Measurements from ENCODE around the gene ACTR10. TPM values are rescaled to one million over a fixed set of nuclear protein-coding genes. Genes with fewer than 3 reads are reported as not detected.
A peak's percentile ranks its signal among the peaks of the same experiment; 100 is the strongest.

ACTR10 gene
- total RNA-seq, 1 experiment from 2014 or later: 42.3 TPM

- intact Hi-C loops (cut with micrococcal nuclease; ENCODE audit: unreplicated experiment): no loop called here
- no peaks in the 10 kb centered on the region for H3K9me3 Mint-ChIP-seq (ENCODE audit: low read depth, unreplicated experiment)
- no TSS peak for BruUV-seq (replicated peaks)
- no peak overlapping the region for H3K27ac Mint-ChIP-seq (ENCODE audit: unreplicated experiment)
- no peak for DNase-seq
- no peaks in the 10 kb centered on the region for H3K27me3 Mint-ChIP-seq (ENCODE audit: unreplicated experiment)
- no peak overlapping the region for H3K4me3 Mint-ChIP-seq (ENCODE audit: low read depth, unreplicated experiment)
- CTCF ChIA-PET: no interaction called here
- TF ChIP-seq CTCF (IDR thresholded peaks at IDR 0.05; ENCODE audit: unreplicated experiment): no peak
- peaks cover 6% of the 10 kb centered on the region for H3K4me1 Mint-ChIP-seq (ENCODE audit: low read depth, unreplicated experiment)
- H3K36me3 Mint-ChIP-seq (ENCODE audit: insufficient read depth, unreplicated experiment): peaks cover 64% of the 10 kb centered on the region
These were observed 70.7 kb downstream of the ACTR10 start for GRCh38 chr14:58270628-58271027.

DNA sequence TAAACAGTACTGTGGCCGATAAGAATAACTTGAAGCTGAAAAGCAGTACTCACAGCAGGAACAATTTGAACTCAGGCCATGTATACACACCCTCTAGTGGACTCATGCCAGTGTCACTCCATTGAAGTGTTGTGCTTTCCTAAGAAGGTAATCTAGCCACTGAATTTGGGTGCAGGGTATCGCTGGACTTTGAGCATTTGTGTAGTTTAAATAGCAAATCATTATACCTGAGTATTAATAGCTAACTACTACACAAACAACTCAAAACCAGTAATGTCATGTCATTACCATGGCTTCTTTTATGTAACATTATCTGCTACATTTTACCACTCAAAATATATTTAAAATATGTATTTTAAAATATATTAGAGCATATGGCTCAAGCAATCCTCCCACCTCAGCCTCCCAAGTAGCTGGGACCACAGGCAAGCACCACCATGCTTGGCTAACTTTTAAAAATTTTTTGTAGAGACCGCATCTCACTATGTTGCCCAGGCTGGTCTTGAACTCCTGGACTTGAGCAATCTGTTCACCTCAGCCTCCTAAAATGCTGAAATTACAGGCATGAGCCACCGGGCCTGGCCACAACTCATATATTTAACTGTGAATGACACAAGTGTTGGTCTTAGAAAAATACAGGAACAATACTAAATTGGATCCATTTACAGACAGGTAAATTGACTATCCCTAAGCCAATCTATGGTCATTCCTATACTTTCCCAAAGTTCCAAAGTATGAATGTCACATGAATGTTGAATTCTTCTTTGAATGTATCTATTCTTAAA, 72.8 kb downstream of the ACTR10 start:
- peak; percentile 48 for DNase-seq
- Mint-ChIP-seq H3K27ac (ENCODE audit: unreplicated experiment) (no peak overlapping the region), H3K4me1 (ENCODE audit: low read depth, unreplicated experiment) (peaks cover 12% of the 10 kb centered on the region), H3K4me3 (ENCODE audit: low read depth, unreplicated experiment) (no peak overlapping the region), H3K36me3 (ENCODE audit: insufficient read depth, unreplicated experiment) (peaks cover 66% of the 10 kb centered on the region), H3K27me3 (ENCODE audit: unreplicated experiment) (no peaks in the 10 kb centered on the region), H3K9me3 (ENCODE audit: low read depth, unreplicated experiment) (no peaks in the 10 kb centered on the region)
- CTCF ChIA-PET: interaction anchor here (0.7 to 0.9 kb wide), 4 partner anchors 15 to 26 kb away, joined by 3 to 4 read pairs (median 3); partner anchors contain the start of gene ARID4A
- no TSS peak for BruUV-seq (replicated peaks)
- intact Hi-C loops (cut with micrococcal nuclease; ENCODE audit: unreplicated experiment): no loop called here
- no peak for TF ChIP-seq CTCF (IDR thresholded peaks at IDR 0.05; ENCODE audit: unreplicated experiment)

DNA sequence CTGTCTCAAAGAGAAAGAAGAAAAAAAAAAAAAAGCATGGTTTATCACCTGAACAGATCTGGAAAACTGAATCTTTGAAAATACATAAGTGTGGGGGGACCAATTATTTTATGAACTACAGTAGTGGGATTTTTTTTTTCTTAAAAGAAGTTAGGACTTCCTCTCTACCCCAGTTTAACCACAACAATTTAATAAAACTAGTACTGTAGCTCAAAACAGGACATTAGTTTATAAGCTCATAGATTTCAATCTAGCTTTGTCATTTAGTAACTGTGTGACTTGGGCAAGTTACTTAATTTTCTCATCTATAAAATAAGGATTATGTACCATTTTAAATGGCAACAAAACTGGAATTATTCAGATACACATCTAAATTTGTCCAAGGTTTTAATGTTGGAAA, 74.9 kb downstream of the ACTR10 start:
- Mint-ChIP-seq H3K4me3 (ENCODE audit: low read depth, unreplicated experiment) (no peak overlapping the region), H3K4me1 (ENCODE audit: low read depth, unreplicated experiment) (peaks cover 20% of the 10 kb centered on the region), H3K36me3 (ENCODE audit: insufficient read depth, unreplicated experiment) (peaks cover 75% of the 10 kb centered on the region), H3K27me3 (ENCODE audit: unreplicated experiment) (no peaks in the 10 kb centered on the region), H3K27ac (ENCODE audit: unreplicated experiment) (peak overlapping the region; percentile 67), H3K9me3 (ENCODE audit: low read depth, unreplicated experiment) (no peaks in the 10 kb centered on the region)
- no TSS peak for BruUV-seq (replicated peaks)
- TF ChIP-seq CTCF (IDR thresholded peaks at IDR 0.05; ENCODE audit: unreplicated experiment): no peak
- DNase-seq: no peak
- CTCF ChIA-PET: no interaction called here
- intact Hi-C loops (cut with micrococcal nuclease; ENCODE audit: unreplicated experiment): no loop called here

DNA sequence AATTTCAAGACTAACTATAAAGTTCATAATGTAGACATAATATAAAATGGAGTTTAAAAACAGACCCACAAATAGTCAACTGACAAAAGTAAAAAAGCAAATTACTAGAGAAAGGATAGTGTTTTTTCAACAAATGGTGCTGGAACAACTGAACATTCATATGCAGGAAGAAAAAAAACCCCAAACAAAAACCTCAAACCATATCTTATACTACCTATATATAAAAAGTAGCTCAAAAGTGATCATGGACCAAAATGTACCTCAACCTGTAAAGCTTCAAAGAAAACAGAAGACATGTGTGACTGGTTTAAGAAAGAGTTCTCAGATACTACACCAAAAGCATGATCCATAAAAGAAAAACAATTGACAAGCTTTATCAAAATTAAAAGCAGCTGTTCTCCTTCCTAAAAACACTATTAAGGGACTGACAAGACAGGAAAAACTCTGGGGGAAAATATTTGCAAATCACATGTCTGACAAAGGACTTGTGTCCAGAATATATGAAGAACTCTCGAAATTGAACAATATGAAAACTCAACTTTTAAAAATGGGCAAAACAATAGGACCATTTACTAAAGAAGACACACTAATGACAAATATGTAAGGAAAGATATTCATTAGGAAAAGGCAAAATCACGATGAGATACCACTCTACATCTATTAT, 75.7 kb downstream of the ACTR10 start:
- no peaks in the 10 kb centered on the region for H3K9me3 Mint-ChIP-seq (ENCODE audit: low read depth, unreplicated experiment)
- DNase-seq: no peak
- H3K27me3 Mint-ChIP-seq (ENCODE audit: unreplicated experiment): no peaks in the 10 kb centered on the region
- no peak overlapping the region for H3K4me3 Mint-ChIP-seq (ENCODE audit: low read depth, unreplicated experiment)
- peaks cover 25% of the 10 kb centered on the region for H3K4me1 Mint-ChIP-seq (ENCODE audit: low read depth, unreplicated experiment)
- peaks cover 73% of the 10 kb centered on the region for H3K36me3 Mint-ChIP-seq (ENCODE audit: insufficient read depth, unreplicated experiment)
- no peak for TF ChIP-seq CTCF (IDR thresholded peaks at IDR 0.05; ENCODE audit: unreplicated experiment)
- intact Hi-C loops (cut with micrococcal nuclease; ENCODE audit: unreplicated experiment): no loop called here
- CTCF ChIA-PET: interaction anchor here (0.6 to 0.7 kb wide), 3 partner anchors 22 to 512 kb away, joined by 3 read pairs; partner anchors contain the start of gene ARID4A
- peak overlapping the region; percentile 67 for H3K27ac Mint-ChIP-seq (ENCODE audit: unreplicated experiment)
- no TSS peak for BruUV-seq (replicated peaks)
